Heart right ventricle (tissue), 16 donors: Measurements from ENCODE around the gene SKA2. TPM values are rescaled to one million over a fixed set of nuclear protein-coding genes. Genes with fewer than 3 reads are reported as not detected.
A peak's percentile ranks its signal among the peaks of the same experiment; 100 is the strongest.

Source experiments
- ATAC-seq, 8 donors: fragments of 200-7000 bp; cut with Tn5 transposase; one replicate each; pipeline ENCODE4 v1.9.1; 2020; ENCODE audit warnings: mild to moderate bottlenecking in 8 of 8, moderate library complexity in 8 of 8, moderate number of reproducible peaks in 1 of 8
- DNase-seq, 2 donors: peaks; one replicate each; pipeline ENCODE4 v3.0.0-alpha.2; 2020
- H3K27ac ChIP-seq, 10 donors: fragments of 200-600 bp; sonication (generic) in 2 of 10; one replicate each; pipeline versions ENCODE4 v1.5.0 to v1.8.0; 2020 to 2022; ENCODE audit warnings: mild to moderate bottlenecking in 3 of 10
- H3K27me3 ChIP-seq, 7 donors: fragments of 200-600 bp; one replicate each; pipeline ENCODE4 v1.8.0; 2021 to 2022; ENCODE audit warnings: mild to moderate bottlenecking in 2 of 7
- H3K36me3 ChIP-seq, 9 donors: fragments of 200-600 bp; sonication (generic) in 1 of 9; one replicate each; pipeline versions ENCODE4 v1.5.0 to v1.8.0; 2020 to 2022; ENCODE audit warnings: mild to moderate bottlenecking in 2 of 9
- H3K4me1 ChIP-seq, 9 donors: fragments of 200-600 bp; sonication (generic) in 1 of 9; one replicate each; pipeline versions ENCODE4 v1.5.0 to v1.8.0; 2020 to 2022; ENCODE audit warnings: mild to moderate bottlenecking in 4 of 9
- H3K4me3 ChIP-seq, 10 donors: fragments of 200-600 bp; sonication (generic) in 2 of 10; one replicate each; pipeline versions ENCODE4 v1.5.0 to v1.8.0; 2020 to 2022; ENCODE audit warnings: mild to moderate bottlenecking in 7 of 10, moderate library complexity in 2 of 10
- H3K9me3 ChIP-seq, 11 donors: fragments of 200-600 bp in 10 of 11; sonication (generic) in 2 of 11; one replicate each; pipeline versions ENCODE4 v1.5.0 to v1.8.0; 2013 to 2022; ENCODE audit warnings: mild to moderate bottlenecking in 2 of 11, control low read depth in 1 of 11, moderate library complexity in 1 of 11
- CTCF ChIP-seq, 9 donors: fragments of 200-600 bp; sonication (generic) in 2 of 9; IDR thresholded peaks; one replicate each; pipeline versions ENCODE4 v1.5.0 to v1.8.0; 2021 to 2022; ENCODE audit warnings: antibody characterized with exemption in 9 of 9, mild to moderate bottlenecking in 5 of 9, moderate library complexity in 1 of 9
- WGBS, 2 donors: extraction: QIAGEN DNeasy Blood & Tissue Kit; methylation state at CpG; one replicate each; pipeline ENCODE4 v1.1.7; 2013; ENCODE audit warnings: inconsistent platforms in 1 of 2; 5-methylcytosine and 5-hydroxymethylcytosine counted together
- intact Hi-C, 10 donors: fragments of 100-400 bp; cut with DNase I; formaldehyde crosslinking; loops; one replicate each; pipeline versions ENCODE4 v1.11.1 to v1.14.2; 2022
- polyA plus RNA-seq, 2 donors: library from polyadenylated mRNA; stranded (reverse); fragments of 200-250 nt; gene quantifications; one replicate each; pipeline ENCODE4 v1.2.3, GENCODE V29; 2013
- total RNA-seq, 10 donors: library from RNA; stranded (reverse); fragmentation: NEBNext Ultra II Directional in 3 of 10; extraction: Animal tissue kit (Norgen Biotek cat#: 25700) in 3 of 10; gene quantifications; one replicate each; pipeline versions ENCODE4 v1.2.1 to v1.2.4, GENCODE V29; 2021 to 2023
- donor health status: Arrhythmogenic right ventricular cardiomyopathy.
- donor health status: ischemic (EF 13 %, LVEDD 7.1; RV severe dilation, severe dysfunction).
- donor health status: healthy with polysubstance abuse.
- donor health status: DM: no; HTN: yes; CAD: no.
- donor health status: DM: no; HTN: no; CAD: no.
- donor health status: ischemic (EF 25% LVEDD 6.9; RV normal size, moderate dysfunction).
- donor health status: ischemic (EF 25% LVEDD 5.7; RV mildly dilated, moderate dysfunction).
- donor health status: healthy.
- donor health status: DM: yes; HTN: yes; CAD: no.
- donor health status: Ischemic cardiomyopathy.
- donor health status: ischemic (EF 35%, LVEDD 5.7; RV mildly dilated, moderate dysfunction).
- donor health status: nonischemic (EF 11% LVEDD 7.7; RV severe dilation, severe dysfunction).
- donor health status: DM: yes; HTN: yes; CAD: no.
- donor health status: PGD.
- donor health status: ischemic (EF 29% LVEDD 5.4; RV normal size, mild dysfunction).
- donor health status: nonischemic (EF 23%, LVEDD 6.1; RV moderate dilation, normal function).

SKA2 gene
- total and polyA plus RNA-seq, 12 donors = 28.0 to 46.4 (median 34.8) TPM

- 0% methylated on average over 89 of the region's 89 CpGs for WGBS, 2 donors
- Histone ChIP-seq H3K27ac (peak within 1 kb of the TSS; percentile 75 to 95 (median 90)), H3K36me3 (peaks cover 0 to 42% (median 0%) of the 10 kb centered on the region in 9 donors), H3K4me3 (peak within 1 kb of the TSS; percentile 64 to 97 (median 84)), H3K4me1 (peaks cover 0 to 35% (median 23%) of the 10 kb centered on the region in 9 donors), H3K27me3 (no peaks in the 10 kb centered on the region), H3K9me3 (no peaks in the 10 kb centered on the region)
- intact Hi-C loops = loop anchor here in 5 of 10 donors (2.0 to 10.0 kb wide), 5 partner anchors 41 to 589 kb away; partner anchors contain the start of genes PRR11 (in 3 of the 5) and SKA2 (in 3 of the 5)
- DNase-seq = peak; percentile 97 to 98
- ATAC-seq = peak; percentile 99 to 100 (median 99)
- TF ChIP-seq CTCF (IDR thresholded peaks at IDR 0.05) = peak in 2 of 9 donors; percentile 6 to 10
Measured at GRCh38 chr17:59106463-59107305, 48.3 kb downstream of the SKA2 start, which contains the start of gene TRIM37. Gene TRIM37 (minus strand): TSS chr17:59106880. CDS start chr17:59106461, 419 bp downstream.

DNA sequence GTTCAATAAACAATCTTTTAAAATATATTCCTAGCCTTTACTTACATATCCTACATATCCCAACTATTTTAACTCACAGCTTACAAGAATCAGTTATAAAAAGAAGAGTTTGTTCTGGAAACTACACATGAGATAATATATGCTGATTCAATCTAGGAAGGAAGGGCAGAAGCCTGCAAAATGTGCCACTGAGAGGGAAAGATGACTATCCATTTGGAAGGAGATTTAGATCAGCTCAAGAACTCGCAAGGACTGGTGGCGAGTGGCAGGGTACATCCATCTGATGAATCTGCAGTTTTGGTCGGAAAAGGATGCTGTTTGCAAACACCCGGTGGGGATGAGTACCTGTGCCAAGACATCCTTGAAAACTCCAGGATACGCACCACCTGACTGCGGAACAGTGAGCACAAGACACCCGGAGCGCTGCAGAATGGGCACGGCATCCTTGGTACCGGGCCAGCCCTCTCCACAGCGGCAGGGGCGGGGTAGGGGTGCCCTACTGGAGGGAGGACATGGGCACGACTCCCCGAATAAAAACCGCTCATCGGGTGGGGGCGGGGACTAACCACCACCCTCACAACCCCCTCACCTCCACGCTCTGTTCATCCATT, 49.0 kb downstream of the SKA2 start:
- no peaks in the 10 kb centered on the region for H3K27me3 ChIP-seq
- 1% methylated on average over 18 of the region's 18 CpGs for WGBS, 2 donors
- peaks cover 0 to 39% (median 0%) of the 10 kb centered on the region in 9 donors for H3K36me3 ChIP-seq
- DNase-seq (peak; percentile 57 to 65), ATAC-seq (peak; percentile 37 to 81 (median 49))
- H3K4me3 ChIP-seq = peak overlapping the region; percentile 64 to 97 (median 84)
- H3K9me3 ChIP-seq = no peaks in the 10 kb centered on the region
- peak overlapping the region; percentile 75 to 95 (median 90) for H3K27ac ChIP-seq
- peaks cover 0 to 35% (median 23%) of the 10 kb centered on the region in 9 donors for H3K4me1 ChIP-seq
- no peak for TF ChIP-seq CTCF (IDR thresholded peaks at IDR 0.05)
- intact Hi-C loops = loop anchor here in 5 of 10 donors (2.0 to 10.0 kb wide), 5 partner anchors 41 to 589 kb away; partner anchors contain the start of genes PRR11 (in 3 of the 5) and SKA2 (in 3 of the 5)

- TF ChIP-seq CTCF (IDR thresholded peaks at IDR 0.05) = no peak
- peaks cover 0 to 7% (median 0%) of the 10 kb centered on the region in 11 donors for H3K9me3 ChIP-seq
- H3K27me3 ChIP-seq = no peaks in the 10 kb centered on the region
- WGBS, 2 donors = 93 to 100% methylated on average over 1 of the region's 1 CpG
- intact Hi-C loops = loop anchor here in 1 of 10 donors (10.0 kb wide), 1 partner anchor 54 kb away; the partner anchor contains the start of genes PRR11 and SKA2
- ATAC-seq (no peak), DNase-seq (no peak)
- H3K4me3 ChIP-seq = no peak overlapping the region
- no peak overlapping the region for H3K27ac ChIP-seq
- peaks cover 0 to 20% (median 14%) of the 10 kb centered on the region in 9 donors for H3K4me1 ChIP-seq
- H3K36me3 ChIP-seq = peaks cover 0 to 54% (median 6%) of the 10 kb centered on the region in 9 donors
Measured at GRCh38 chr17:59101178-59101577, 53.8 kb downstream of the SKA2 start.

DNA sequence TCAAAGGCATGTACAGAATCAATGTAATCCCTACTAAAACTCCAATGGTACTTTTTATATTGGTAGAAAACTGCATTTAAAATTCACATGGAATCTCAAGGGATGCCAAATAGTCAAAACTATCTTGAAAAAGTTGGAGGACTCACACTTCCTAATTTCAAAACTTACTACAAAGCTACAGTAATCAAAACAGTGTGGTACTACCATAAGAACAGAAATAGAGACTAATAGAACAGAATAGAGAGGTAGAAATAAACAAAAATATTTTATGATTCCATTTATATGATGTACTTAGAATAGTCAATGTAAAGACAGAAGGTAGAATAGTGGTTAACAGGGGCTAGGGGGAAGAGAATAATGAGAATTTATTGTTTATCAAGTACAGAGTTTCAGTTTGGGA, 57.1 kb downstream of the SKA2 start:
- Histone ChIP-seq H3K27ac (no peak overlapping the region), H3K9me3 (peaks cover 0 to 7% (median 0%) of the 10 kb centered on the region in 11 donors), H3K27me3 (no peaks in the 10 kb centered on the region), H3K4me3 (no peak overlapping the region), H3K36me3 (peaks cover 0 to 45% (median 6%) of the 10 kb centered on the region in 9 donors), H3K4me1 (peaks cover 0 to 24% (median 17%) of the 10 kb centered on the region in 9 donors)
- intact Hi-C loops = no loop called here
- TF ChIP-seq CTCF (IDR thresholded peaks at IDR 0.05) = no peak
- no peak for ATAC-seq
- no peak for DNase-seq
